ENCODE results near the gene ZNF397.

Gene ZNF397

GRCh38 chr18:35306588-35307250, 65.9 kb downstream of the ZNF397 start:
- DNase-seq: no peak

All from CD4-positive, alpha-beta T cell treated with Interleukin-15 for 1 hour (primary cell).